Inflammatory macrophage treated with lipopolysaccharide for 4 hours (primary cell): Measurements from ENCODE around the gene SPANXN3.
"Not testable (repeated sequence)": the region's sequence is repeated elsewhere in the genome, so short reads cannot be mapped to it uniquely, and the experiment has no call there.

Experiments used
- DNase-seq: peaks from one replicate; pipeline ENCODE4 v3.0.0-alpha.2; 2020

The SPANXN3 gene, protein sequence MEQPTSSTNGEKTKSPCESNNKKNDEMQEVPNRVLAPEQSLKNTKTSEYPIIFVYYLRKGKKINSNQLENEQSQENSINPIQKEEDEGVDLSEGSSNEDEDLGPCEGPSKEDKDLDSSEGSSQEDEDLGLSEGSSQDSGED

DNA sequence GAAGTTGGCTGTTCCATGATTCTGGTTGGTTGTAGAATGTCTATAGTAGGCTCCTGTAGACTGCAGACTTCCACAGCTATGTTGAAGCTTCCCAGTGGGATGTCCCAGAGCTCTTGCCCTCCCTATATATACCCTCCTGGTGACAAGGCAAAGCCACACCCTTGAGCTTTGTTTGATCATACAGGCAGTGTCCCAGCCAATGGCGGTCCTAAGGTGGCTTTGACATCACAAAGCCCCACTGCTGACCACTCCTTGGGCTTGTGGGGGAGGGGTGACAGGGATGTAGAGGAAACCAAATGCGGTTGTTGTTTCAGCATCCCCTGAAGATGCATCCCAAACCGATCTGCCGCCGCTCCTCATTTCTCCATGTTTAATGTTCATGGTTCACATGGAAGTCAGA lies at the start of gene SPANXN3:
Gene SPANXN3 (minus strand): TSS at position 101 of the 400 bp plus-strand sequence. CDS start 84 bp downstream, at position 17.
- not testable (repeated sequence) for DNase-seq

DNA sequence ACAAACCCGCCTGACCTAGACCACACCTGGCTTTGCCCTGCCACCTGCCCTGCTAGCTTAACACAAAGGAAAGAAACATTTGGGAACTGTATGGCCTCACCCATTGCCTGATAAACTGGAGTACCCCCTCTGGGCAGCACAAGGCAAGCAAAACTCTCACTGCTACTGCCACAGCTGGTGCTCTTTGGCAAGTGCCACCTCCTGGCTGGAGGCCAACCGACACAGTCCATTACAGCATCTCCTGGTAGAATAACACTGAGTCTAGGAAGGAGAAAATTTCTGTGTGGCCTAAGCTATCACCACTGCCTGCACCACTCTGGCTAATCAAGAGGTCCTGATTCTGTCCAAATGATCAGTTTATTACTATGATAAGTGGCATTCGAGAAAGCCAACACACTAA lies 18.9 kb upstream of the SPANXN3 start:
- DNase-seq, result no peak

DNA sequence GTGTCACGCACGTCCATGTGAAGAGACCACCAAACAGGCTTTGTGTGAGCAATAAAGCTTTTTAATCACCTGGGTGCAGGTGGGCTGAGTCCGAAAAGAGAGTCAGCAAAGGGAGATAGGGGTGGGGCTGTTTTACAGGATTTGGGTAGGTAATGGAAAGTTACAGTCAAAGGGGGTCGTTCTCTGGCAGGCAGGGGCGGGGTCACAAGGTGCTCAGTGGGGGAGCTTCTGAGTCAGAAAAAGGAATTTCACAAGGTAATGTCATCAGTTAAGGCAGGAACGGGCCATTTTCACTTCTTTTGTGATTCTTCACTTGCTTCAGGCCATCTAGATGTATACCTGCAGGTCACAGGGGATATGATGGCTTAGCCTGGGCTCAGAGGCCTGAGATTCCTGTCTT lies 15.1 kb downstream of the SPANXN3 start:
- not testable (repeated sequence) for DNase-seq

DNA sequence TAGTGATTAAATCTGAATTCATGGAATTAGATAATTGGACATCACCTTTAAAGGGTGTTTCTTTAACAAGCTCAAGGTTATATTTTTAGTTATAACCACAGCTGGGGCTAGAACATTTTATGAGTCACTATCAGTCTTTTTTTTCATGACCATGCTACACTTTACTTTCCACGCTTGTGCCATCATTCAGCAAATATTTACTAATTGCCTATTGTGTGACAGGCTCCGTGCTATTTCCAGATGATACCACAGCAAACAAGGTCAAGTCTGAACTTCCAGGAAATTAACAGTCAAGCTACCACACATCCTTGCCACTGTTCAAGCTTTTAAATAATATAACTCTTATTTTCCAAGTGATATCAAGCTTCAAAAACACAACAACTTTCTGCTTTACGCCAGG lies 16.5 kb downstream of the SPANXN3 start:
- no peak for DNase-seq

DNA sequence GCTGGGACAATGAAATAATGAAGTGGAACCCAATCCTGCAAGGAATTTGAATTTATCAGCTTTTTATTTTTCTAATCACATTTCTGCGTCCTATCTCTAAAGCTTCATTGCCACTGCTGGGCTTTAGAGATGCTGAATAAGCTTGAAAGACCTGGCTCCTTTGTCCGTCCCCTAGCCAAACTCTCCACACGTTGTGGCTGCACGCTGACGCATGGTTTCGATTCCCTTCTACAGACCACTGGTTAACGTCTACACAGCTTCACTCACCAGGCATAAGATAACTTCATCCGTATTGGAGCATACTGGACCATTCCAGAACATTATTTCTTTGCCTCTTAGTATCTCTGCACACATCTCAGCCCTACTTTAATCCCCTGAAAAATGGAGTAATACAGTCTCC lies 31.2 kb downstream of the SPANXN3 start:
- DNase-seq, result no peak

DNA sequence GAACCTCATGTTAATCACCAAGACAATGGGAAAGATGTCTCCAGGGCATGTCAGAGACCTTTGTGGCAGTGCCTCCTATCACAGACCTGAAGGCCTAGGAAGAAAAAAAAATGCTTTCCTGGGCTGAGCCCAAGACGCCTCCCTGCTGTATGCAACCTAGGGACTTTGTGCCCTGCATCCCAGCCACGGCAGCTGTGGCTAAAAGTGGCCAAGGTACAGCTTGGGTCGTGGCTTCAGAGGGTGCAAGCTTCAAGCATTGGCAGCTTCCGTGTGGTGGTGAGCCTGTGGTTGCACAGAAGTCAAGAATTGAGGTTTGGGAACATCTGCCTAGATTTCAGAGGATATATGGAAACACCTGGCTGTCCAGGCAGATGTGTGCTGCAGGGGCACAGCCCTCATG lies 40.5 kb downstream of the SPANXN3 start:
- DNase-seq, result no peak

DNA sequence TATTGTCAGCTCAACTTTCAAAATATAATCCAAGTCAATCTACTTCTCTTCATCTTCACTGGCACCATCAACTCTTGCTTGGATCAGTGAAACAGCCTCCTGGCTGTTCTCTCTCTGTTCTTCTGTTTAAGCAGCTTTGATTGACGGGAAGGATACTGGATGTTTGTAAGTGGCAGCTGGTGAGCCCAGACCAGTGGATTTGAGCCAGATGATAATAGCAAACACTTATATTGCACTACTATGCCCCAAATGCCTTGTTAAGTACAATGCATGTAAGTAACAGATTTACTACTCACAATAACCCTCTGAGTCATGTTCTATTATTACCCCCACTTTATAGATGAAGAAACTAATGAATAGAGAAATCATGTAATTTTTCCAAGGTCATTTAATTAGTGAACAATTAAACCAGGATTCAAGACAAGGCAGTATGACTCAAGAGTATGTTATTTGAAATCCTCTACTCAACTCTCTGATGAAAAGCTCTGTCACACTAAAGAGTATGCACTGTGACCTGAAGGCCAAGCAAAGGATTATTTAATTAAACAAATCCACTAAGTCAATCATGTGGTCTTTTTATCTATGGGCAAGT lies 44.8 kb downstream of the SPANXN3 start:
- no peak for DNase-seq

DNA sequence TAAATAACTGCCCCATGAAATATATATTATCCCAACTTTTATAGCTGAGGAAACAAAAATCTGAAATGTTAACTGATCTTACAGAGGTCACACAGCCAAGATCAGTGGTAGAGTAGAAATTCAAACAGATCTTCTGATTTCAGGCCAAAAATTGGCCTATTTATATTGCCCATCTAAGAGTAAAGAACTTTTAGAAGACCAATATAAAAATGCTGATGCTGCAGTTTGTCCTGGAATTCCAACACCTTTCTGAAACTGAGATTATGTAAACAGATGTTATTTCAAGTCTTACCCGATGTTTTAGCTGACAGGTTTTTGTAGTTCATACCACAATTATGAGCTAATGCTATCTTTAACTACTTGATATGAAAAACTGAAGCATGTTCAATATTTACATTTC lies 51.1 kb downstream of the SPANXN3 start:
- no peak for DNase-seq

DNA sequence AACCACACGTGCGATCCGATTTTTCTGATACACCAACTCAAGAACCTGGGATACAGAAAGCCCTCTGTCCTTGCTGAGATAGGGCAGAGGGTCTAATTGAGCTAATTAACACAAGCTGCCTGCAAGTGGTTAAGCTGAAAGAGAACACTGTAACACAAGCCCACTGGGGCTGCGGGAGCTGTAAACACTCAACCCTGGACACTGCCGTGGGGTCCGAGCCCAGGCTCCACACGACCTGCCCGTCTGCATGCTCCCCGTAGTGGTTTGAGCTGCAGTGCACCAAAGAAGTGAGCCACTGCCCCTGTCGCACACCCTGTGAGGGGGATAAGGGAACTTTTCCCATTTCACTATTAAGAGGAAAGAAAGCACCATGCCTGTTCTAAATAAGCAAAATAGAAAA lies 54.6 kb downstream of the SPANXN3 start:
- no peak for DNase-seq

DNA sequence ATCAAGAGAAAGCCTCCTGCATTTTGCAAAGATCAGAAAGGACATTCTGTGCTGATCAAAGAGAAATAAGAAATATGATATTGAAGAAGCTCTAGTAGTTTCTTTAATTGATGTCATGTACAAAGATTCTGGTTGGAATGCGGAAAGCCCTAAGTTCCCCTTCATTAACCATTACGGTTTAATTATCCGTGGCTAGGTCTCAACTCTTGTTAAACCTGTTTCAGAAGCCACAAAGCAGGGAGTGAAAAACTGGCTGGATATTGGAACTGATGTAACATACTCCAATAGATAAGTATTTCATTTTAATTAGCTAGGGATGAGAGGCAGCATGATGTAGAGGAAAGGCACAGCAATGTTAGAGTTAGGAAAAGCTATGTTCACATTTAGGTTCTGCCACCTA lies 55.7 kb downstream of the SPANXN3 start:
- no peak for DNase-seq
